SK-N-SH (cell line): ENCODE results near the gene PLEKHB1. TPM values are rescaled to one million over a fixed set of nuclear protein-coding genes. Genes with fewer than 3 reads are reported as not detected.

Experiments used
- CTCF ChIA-PET: fragments of 300-600, 350-600 bp; formaldehyde crosslinking; extraction: SDS; loops from one replicate; lab custom pipeline; 2021; lab: Yijun Ruan, JAX
- POLR2A ChIA-PET: fragments of 350-600 bp; sonication (Branson Sonifier 250); formaldehyde crosslinking; extraction: SDS; loops from one replicate; lab custom pipeline; 2020; ENCODE audit warnings: antibody characterized with exemption, inconsistent platforms; lab: Yijun Ruan, JAX
- DNase-seq: peaks from one replicate; pipeline ENCODE4 v3.0.0; 2012
- H2AFZ ChIP-seq: fragments of 200-600 bp; sonication (generic); 2 replicates; pipeline ENCODE4 v1.8.1; 2016; ENCODE audit warnings: antibody characterized with exemption, mild to moderate bottlenecking, low read depth
- H3F3A ChIP-seq: fragments of 200-600 bp; sonication (generic); replicated peaks from 2 replicates; pipeline ENCODE3; 2016; ENCODE audit warnings: antibody characterized with exemption, mild to moderate bottlenecking; ENCODE audit not compliant: insufficient read depth
- H3K27ac ChIP-seq, 2 experiments: fragments of 200-500 bp in 1 of 2; fragments of 200-600 bp in 1 of 2; sonication (Bioruptor generic) in 1 of 2; sonication (generic), shearing (Covaris generic) in 1 of 2; 2 replicates each; pipeline versions ENCODE4 v1.5.1 to v1.6.1; 2014 to 2016; ENCODE audit warnings: low read depth in 2 of 2, inconsistent platforms in 1 of 2, low read length in 1 of 2, mild to moderate bottlenecking in 1 of 2, mixed read lengths in 1 of 2
- H3K27me3 ChIP-seq: fragments of 200-600 bp; sonication (generic), shearing (Covaris generic); 2 replicates; pipeline ENCODE4 v1.6.1; 2016; ENCODE audit warnings: mixed run types; ENCODE audit not compliant: insufficient read depth
- H3K36me3 ChIP-seq, 2 experiments: fragments of 200-500 bp in 1 of 2; fragments of 200-600 bp in 1 of 2; sonication (Bioruptor generic) in 1 of 2; sonication (generic) in 1 of 2; replicated peaks in 1 of 2; 2 replicates each; pipeline versions ENCODE3 to v1.5.1; 2014 to 2016; ENCODE audit warnings: low read length in 1 of 2, mild to moderate bottlenecking in 1 of 2; ENCODE audit not compliant: insufficient read depth in 2 of 2, control insufficient read depth in 1 of 2
- H3K4me1 ChIP-seq, 2 experiments: fragments of 200-500 bp in 1 of 2; fragments of 200-600 bp in 1 of 2; sonication (Bioruptor generic) in 1 of 2; sonication (generic), shearing (Covaris generic) in 1 of 2; 2 replicates each; pipeline versions ENCODE4 v1.5.1 to v1.6.1; 2014 to 2016; ENCODE audit warnings: low read depth in 1 of 2, low read length in 1 of 2, mixed run types in 1 of 2; ENCODE audit not compliant: insufficient read depth in 2 of 2, control insufficient read depth in 1 of 2
- H3K4me2 ChIP-seq: fragments of 200-600 bp; sonication (generic), shearing (Covaris generic); 2 replicates; pipeline ENCODE4 v1.6.1; 2017; ENCODE audit warnings: mixed run types
- H3K4me3 ChIP-seq, 2 experiments: fragments of 200-500 bp in 1 of 2; fragments of 200-600 bp in 1 of 2; sonication (Bioruptor generic) in 1 of 2; sonication (generic), shearing (Covaris generic) in 1 of 2; 2 replicates each; pipeline versions ENCODE4 v1.5.1 to v1.8.1; 2014 to 2016; ENCODE audit warnings: low read depth in 2 of 2, inconsistent platforms in 1 of 2, low read length in 1 of 2, mild to moderate bottlenecking in 1 of 2, mixed read lengths in 1 of 2, moderate library complexity in 1 of 2
- H3K79me2 ChIP-seq: fragments of 200-600 bp; sonication (generic); 2 replicates; pipeline ENCODE4 v1.8.1; 2017; ENCODE audit warnings: mild to moderate bottlenecking; ENCODE audit not compliant: insufficient read depth
- H3K9ac ChIP-seq: fragments of 200-600 bp; sonication (generic); 2 replicates; pipeline ENCODE4 v1.6.1; 2017; ENCODE audit warnings: mixed run types
- H3K9me2 ChIP-seq: fragments of 200-600 bp; sonication (generic); 2 replicates; pipeline ENCODE4 v1.6.1; 2017; ENCODE audit warnings: mixed run types
- H3K9me3 ChIP-seq: fragments of 200-600 bp; sonication (generic); 2 replicates; pipeline ENCODE4 v1.6.1; 2017; ENCODE audit warnings: mixed run types, mild to moderate bottlenecking, moderate library complexity
- H4K20me1 ChIP-seq: fragments of 200-600 bp; sonication (generic); 2 replicates; pipeline ENCODE4 v1.6.1; 2017; ENCODE audit warnings: mild to moderate bottlenecking, mixed run types; ENCODE audit not compliant: insufficient read depth
- EP300 ChIP-seq, 2 experiments: IDR thresholded peaks; 2 replicates each; pipeline versions ENCODE4 v1.4.0 to v1.6.1; 2012; ENCODE audit warnings: borderline replicate concordance in 1 of 2, low read depth in 1 of 2, low read length in 1 of 2
- FOSL2 ChIP-seq: IDR thresholded peaks from 2 replicates; pipeline ENCODE4 v1.4.0; 2012; ENCODE audit warnings: low read depth, mild to moderate bottlenecking, moderate library complexity, borderline replicate concordance
- FOXJ3 ChIP-seq: sonication (generic); formaldehyde crosslinking; IDR thresholded peaks from 2 replicates; pipeline ENCODE4 v1.5.1; 2020; ENCODE audit warnings: mild to moderate bottlenecking, missing genetic modification reagents
- FOXM1 ChIP-seq: IDR thresholded peaks from 2 replicates; pipeline ENCODE4 v1.4.0; 2012; ENCODE audit warnings: low read depth, mild to moderate bottlenecking
- GABPA ChIP-seq: IDR thresholded peaks from 2 replicates; pipeline ENCODE4 v1.4.0; 2012; ENCODE audit warnings: low read depth, mild to moderate bottlenecking
- GATA2 ChIP-seq: sonication (generic); formaldehyde crosslinking; IDR thresholded peaks from 2 replicates; pipeline ENCODE4 v1.5.0; 2020; ENCODE audit warnings: mild to moderate bottlenecking, missing genetic modification reagents
- JUND ChIP-seq: IDR thresholded peaks from 2 replicates; pipeline ENCODE4 v1.4.0; 2012
- MEF2A ChIP-seq: IDR thresholded peaks from 2 replicates; pipeline ENCODE4 v1.4.0; 2012; ENCODE audit warnings: low read depth, borderline replicate concordance
- MXI1 ChIP-seq: IDR thresholded peaks from 2 replicates; pipeline ENCODE4 v1.6.1; 2012; ENCODE audit warnings: mild to moderate bottlenecking, low read depth, low read length, improper control_type of control experiment
- NRF1 ChIP-seq: IDR thresholded peaks from 2 replicates; pipeline ENCODE4 v1.6.1; 2012; ENCODE audit warnings: low read depth, mild to moderate bottlenecking, low read length
- RCOR1 ChIP-seq: fragments of 150-350 bp; IDR thresholded peaks from 2 replicates; pipeline ENCODE4 v1.6.1; 2017; ENCODE audit warnings: antibody characterized with exemption, low read length
- RFX5 ChIP-seq: IDR thresholded peaks from 2 replicates; pipeline ENCODE4 v1.6.1; 2012; ENCODE audit warnings: mild to moderate bottlenecking, improper control_type of control experiment, low read length
- SIN3A ChIP-seq: IDR thresholded peaks from 2 replicates; pipeline ENCODE4 v1.6.1; 2012; ENCODE audit warnings: low read depth, mild to moderate bottlenecking, low read length, moderate library complexity, borderline replicate concordance
- TCF12 ChIP-seq: IDR thresholded peaks from 2 replicates; pipeline ENCODE4 v1.4.0; 2012
- TEAD4 ChIP-seq: IDR thresholded peaks from 2 replicates; pipeline ENCODE4 v1.4.0; 2012; ENCODE audit warnings: mild to moderate bottlenecking, borderline replicate concordance; ENCODE audit not compliant: insufficient read depth
- YY1 ChIP-seq: IDR thresholded peaks from 2 replicates; pipeline ENCODE4 v1.4.0; 2012; ENCODE audit warnings: low read depth, mild to moderate bottlenecking
- WGBS: methylation state at CpG from one replicate; pipeline ENCODE4 v1.1.6; 2017; ENCODE audit warnings: low lambda C conversion rate; 5-methylcytosine and 5-hydroxymethylcytosine counted together
- polyA plus RNA-seq, 3 experiments: library from polyadenylated mRNA; depleted of rRNA; stranded (reverse); fragments of >200 nt; gene quantifications; 2 replicates each; pipeline ENCODE4 v1.2.3, GENCODE V29; 2012
- TF ChIP-seq, protein P1 (sequence below): IDR thresholded peaks from 2 replicates; pipeline ENCODE4; 2012
- TF ChIP-seq, protein P2 (sequence below): IDR thresholded peaks from 2 replicates; pipeline ENCODE4 v1.4.0; 2012; ENCODE audit warnings: low read depth, borderline replicate concordance
- TF ChIP-seq, protein P3 (sequence below): fragments of 150-350 bp; IDR thresholded peaks from 2 replicates; pipeline ENCODE4 v1.6.1; 2016; ENCODE audit warnings: mild to moderate bottlenecking, low read depth, low read length
- TF ChIP-seq, protein P4 (sequence below): IDR thresholded peaks from 2 replicates; pipeline ENCODE4 v1.4.0; 2012; ENCODE audit warnings: low read depth
- TF ChIP-seq, protein P5 (sequence below): IDR thresholded peaks from 2 replicates; pipeline ENCODE4 v1.6.1; 2012; ENCODE audit warnings: mild to moderate bottlenecking, low read depth, low read length, moderate library complexity

The PLEKHB1 gene
- polyA plus RNA-seq, 1 of the 3 experiments (the other 2 are of a cell fraction) = 10.2 TPM

DNA sequence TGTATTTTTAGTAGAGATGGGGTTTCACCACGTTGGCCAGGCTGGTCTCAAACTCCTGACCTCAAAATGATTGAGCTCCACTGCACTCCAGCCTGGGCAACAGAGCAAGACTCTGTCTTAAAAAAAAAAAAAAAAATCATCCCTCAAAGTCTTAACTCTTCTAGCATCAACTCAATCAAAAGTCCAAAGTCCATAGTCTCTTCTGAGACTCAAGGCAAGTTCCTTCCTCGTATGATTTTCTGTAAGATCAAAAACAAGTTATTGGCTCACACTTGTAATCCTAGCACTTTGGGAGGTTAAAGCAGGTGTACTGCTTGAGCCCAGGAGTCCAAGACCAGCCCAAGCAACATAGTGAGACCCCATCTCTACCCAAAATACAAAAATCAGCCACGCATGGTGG lies 24.4 kb downstream of the PLEKHB1 start:
- Histone ChIP-seq H3K27ac (no peak overlapping the region), H4K20me1 (no peaks in the 10 kb centered on the region), H3K36me3 (peaks cover 0 to 12% of the 10 kb centered on the region in 2 experiments), H3K4me2 (no peak overlapping the region), H3K4me3 (no peak overlapping the region), H3K9me2 (no peaks in the 10 kb centered on the region), H2AFZ (no peak overlapping the region), H3F3A (peaks cover 7% of the 10 kb centered on the region), H3K4me1 (no peaks in the 10 kb centered on the region), H3K27me3 (no peaks in the 10 kb centered on the region), H3K79me2 (no peaks in the 10 kb centered on the region), H3K9me3 (no peaks in the 10 kb centered on the region), H3K9ac (no peak overlapping the region)
- WGBS = 94% methylated on average over 3 of the region's 3 CpGs
- DNase-seq = no peak
- POLR2A ChIA-PET = no interaction called here
- no peak for TF ChIP-seq MXI1
- TF ChIP-seq, protein P1, sequence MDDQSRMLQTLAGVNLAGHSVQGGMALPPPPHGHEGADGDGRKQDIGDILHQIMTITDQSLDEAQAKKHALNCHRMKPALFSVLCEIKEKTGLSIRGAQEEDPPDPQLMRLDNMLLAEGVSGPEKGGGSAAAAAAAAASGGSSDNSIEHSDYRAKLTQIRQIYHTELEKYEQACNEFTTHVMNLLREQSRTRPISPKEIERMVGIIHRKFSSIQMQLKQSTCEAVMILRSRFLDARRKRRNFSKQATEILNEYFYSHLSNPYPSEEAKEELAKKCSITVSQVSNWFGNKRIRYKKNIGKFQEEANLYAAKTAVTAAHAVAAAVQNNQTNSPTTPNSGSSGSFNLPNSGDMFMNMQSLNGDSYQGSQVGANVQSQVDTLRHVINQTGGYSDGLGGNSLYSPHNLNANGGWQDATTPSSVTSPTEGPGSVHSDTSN = no peak
- CTCF ChIA-PET = interaction anchor here (4.4 kb wide), 1 partner anchor 10 kb away, joined by 21 read pairs; no protein-coding TSS in a partner anchor

DNA sequence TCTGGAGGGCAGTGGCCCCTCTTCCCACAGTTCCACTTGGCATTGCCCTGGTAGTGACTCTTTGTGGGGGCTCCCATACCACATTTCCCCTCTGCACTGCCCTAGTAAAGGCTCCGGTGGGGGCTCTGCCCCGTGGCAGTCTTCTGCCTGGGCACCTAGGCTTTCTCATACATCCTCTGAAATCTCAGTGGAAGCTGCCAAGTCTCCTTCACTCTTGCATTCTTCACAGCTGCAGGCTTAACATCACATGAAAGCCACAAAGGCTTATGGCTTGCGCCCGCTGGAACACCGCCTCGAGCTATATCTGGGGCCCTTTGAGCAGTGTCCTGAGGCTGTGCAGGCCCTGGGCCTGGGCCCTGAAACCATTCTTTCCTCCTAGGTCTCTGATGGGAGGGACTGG lies 25.3 kb downstream of the PLEKHB1 start:
- Histone ChIP-seq H3K9me2 (no peaks in the 10 kb centered on the region), H3K4me1 (no peaks in the 10 kb centered on the region), H2AFZ (no peak overlapping the region), H3F3A (peaks cover 7% of the 10 kb centered on the region), H3K36me3 (peaks cover 0 to 18% of the 10 kb centered on the region in 2 experiments), H3K9ac (no peak overlapping the region), H3K9me3 (no peaks in the 10 kb centered on the region), H3K27ac (no peak overlapping the region), H3K4me3 (no peak overlapping the region), H3K27me3 (no peaks in the 10 kb centered on the region), H3K4me2 (no peak overlapping the region), H3K79me2 (no peaks in the 10 kb centered on the region), H4K20me1 (no peaks in the 10 kb centered on the region)
- TF ChIP-seq NRF1 = no peak
- no peak for TF ChIP-seq YY1
- TF ChIP-seq MEF2A = no peak
- TF ChIP-seq GABPA = no peak
- no peak for TF ChIP-seq RFX5
- TF ChIP-seq, protein P2, sequence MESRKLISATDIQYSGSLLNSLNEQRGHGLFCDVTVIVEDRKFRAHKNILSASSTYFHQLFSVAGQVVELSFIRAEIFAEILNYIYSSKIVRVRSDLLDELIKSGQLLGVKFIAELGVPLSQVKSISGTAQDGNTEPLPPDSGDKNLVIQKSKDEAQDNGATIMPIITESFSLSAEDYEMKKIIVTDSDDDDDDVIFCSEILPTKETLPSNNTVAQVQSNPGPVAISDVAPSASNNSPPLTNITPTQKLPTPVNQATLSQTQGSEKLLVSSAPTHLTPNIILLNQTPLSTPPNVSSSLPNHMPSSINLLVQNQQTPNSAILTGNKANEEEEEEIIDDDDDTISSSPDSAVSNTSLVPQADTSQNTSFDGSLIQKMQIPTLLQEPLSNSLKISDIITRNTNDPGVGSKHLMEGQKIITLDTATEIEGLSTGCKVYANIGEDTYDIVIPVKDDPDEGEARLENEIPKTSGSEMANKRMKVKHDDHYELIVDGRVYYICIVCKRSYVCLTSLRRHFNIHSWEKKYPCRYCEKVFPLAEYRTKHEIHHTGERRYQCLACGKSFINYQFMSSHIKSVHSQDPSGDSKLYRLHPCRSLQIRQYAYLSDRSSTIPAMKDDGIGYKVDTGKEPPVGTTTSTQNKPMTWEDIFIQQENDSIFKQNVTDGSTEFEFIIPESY = no peak
- no peak for TF ChIP-seq RCOR1
- TF ChIP-seq FOXM1 = no peak
- TF ChIP-seq, protein P3, sequence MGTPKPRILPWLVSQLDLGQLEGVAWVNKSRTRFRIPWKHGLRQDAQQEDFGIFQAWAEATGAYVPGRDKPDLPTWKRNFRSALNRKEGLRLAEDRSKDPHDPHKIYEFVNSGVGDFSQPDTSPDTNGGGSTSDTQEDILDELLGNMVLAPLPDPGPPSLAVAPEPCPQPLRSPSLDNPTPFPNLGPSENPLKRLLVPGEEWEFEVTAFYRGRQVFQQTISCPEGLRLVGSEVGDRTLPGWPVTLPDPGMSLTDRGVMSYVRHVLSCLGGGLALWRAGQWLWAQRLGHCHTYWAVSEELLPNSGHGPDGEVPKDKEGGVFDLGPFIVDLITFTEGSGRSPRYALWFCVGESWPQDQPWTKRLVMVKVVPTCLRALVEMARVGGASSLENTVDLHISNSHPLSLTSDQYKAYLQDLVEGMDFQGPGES = no peak
- no peak for TF ChIP-seq TCF12
- TF ChIP-seq TEAD4 = no peak
- TF ChIP-seq JUND = no peak
- no peak for TF ChIP-seq FOXJ3 (CRISPR knock-in tag)
- TF ChIP-seq, protein P4, sequence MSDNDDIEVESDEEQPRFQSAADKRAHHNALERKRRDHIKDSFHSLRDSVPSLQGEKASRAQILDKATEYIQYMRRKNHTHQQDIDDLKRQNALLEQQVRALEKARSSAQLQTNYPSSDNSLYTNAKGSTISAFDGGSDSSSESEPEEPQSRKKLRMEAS = no peak
- no peak for TF ChIP-seq GATA2 (CRISPR knock-in tag)
- TF ChIP-seq SIN3A = no peak
- TF ChIP-seq FOSL2 = no peak
- TF ChIP-seq, protein P5, sequence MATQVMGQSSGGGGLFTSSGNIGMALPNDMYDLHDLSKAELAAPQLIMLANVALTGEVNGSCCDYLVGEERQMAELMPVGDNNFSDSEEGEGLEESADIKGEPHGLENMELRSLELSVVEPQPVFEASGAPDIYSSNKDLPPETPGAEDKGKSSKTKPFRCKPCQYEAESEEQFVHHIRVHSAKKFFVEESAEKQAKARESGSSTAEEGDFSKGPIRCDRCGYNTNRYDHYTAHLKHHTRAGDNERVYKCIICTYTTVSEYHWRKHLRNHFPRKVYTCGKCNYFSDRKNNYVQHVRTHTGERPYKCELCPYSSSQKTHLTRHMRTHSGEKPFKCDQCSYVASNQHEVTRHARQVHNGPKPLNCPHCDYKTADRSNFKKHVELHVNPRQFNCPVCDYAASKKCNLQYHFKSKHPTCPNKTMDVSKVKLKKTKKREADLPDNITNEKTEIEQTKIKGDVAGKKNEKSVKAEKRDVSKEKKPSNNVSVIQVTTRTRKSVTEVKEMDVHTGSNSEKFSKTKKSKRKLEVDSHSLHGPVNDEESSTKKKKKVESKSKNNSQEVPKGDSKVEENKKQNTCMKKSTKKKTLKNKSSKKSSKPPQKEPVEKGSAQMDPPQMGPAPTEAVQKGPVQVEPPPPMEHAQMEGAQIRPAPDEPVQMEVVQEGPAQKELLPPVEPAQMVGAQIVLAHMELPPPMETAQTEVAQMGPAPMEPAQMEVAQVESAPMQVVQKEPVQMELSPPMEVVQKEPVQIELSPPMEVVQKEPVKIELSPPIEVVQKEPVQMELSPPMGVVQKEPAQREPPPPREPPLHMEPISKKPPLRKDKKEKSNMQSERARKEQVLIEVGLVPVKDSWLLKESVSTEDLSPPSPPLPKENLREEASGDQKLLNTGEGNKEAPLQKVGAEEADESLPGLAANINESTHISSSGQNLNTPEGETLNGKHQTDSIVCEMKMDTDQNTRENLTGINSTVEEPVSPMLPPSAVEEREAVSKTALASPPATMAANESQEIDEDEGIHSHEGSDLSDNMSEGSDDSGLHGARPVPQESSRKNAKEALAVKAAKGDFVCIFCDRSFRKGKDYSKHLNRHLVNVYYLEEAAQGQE = no peak
- no peak for TF ChIP-seq EP300 (IDR thresholded peaks at IDR 0.05; ENCODE audit: borderline replicate concordance in 1 of 2, low read depth in 1 of 2, low read length in 1 of 2)
- ChIA-PET CTCF (interaction anchor here (1.0 to 4.4 kb wide), 2 partner anchors 8 to 11 kb away, joined by 5 to 21 read pairs; no protein-coding TSS in a partner anchor), POLR2A (no interaction called here)
- DNase-seq = no peak
- WGBS = 100% methylated on average over 6 of the region's 6 CpGs
